ENCODE results near the gene ITFG1.

ITFG1 gene

GRCh38 chr16:47254756-47255155, 206.1 kb downstream of the ITFG1 start:
- H3K4me3 ChIP-seq (replicated peaks; ENCODE audit: low read depth, low read length), result no peak overlapping the region
- TF ChIP-seq CTCF (IDR thresholded peaks at IDR 0.05; ENCODE audit: low read depth, low read length, missing control alignments), result no peak
- no peak for DNase-seq (ENCODE audit: extremely low read depth, low read depth)

- no peak for TF ChIP-seq CTCF (IDR thresholded peaks at IDR 0.05; ENCODE audit: low read depth, low read length, missing control alignments)
- DNase-seq (ENCODE audit: extremely low read depth, low read depth), result no peak
- H3K4me3 ChIP-seq (replicated peaks; ENCODE audit: low read depth, low read length), result no peak overlapping the region
These were observed 209.9 kb downstream of the ITFG1 start for GRCh38 chr16:47250983-47251382.

GRCh38 chr16:47247690-47248089, 213.2 kb downstream of the ITFG1 start:
- TF ChIP-seq CTCF (IDR thresholded peaks at IDR 0.05; ENCODE audit: low read depth, low read length, missing control alignments), result no peak
- DNase-seq (ENCODE audit: extremely low read depth, low read depth), result no peak
- no peak overlapping the region for H3K4me3 ChIP-seq (replicated peaks; ENCODE audit: low read depth, low read length)

- TF ChIP-seq CTCF (IDR thresholded peaks at IDR 0.05; ENCODE audit: low read depth, low read length, missing control alignments), result no peak
- no peak overlapping the region for H3K4me3 ChIP-seq (replicated peaks; ENCODE audit: low read depth, low read length)
- no peak for DNase-seq (ENCODE audit: extremely low read depth, low read depth)
These were observed 216.7 kb downstream of the ITFG1 start for GRCh38 chr16:47244206-47244605.

- no peak for TF ChIP-seq CTCF (IDR thresholded peaks at IDR 0.05; ENCODE audit: low read depth, low read length, missing control alignments)
- H3K4me3 ChIP-seq (replicated peaks; ENCODE audit: low read depth, low read length), result no peak overlapping the region
- no peak for DNase-seq (ENCODE audit: extremely low read depth, low read depth)
These were observed 219.8 kb downstream of the ITFG1 start for GRCh38 chr16:47241061-47241460.

- TF ChIP-seq CTCF (IDR thresholded peaks at IDR 0.05; ENCODE audit: low read depth, low read length, missing control alignments), result no peak
- no peak for DNase-seq (ENCODE audit: extremely low read depth, low read depth)
These were observed 224.1 kb downstream of the ITFG1 start for GRCh38 chr16:47236716-47237115.

GRCh38 chr16:47230296-47230695, 230.6 kb downstream of the ITFG1 start:
- DNase-seq (ENCODE audit: extremely low read depth, low read depth), result no peak
- no peak for TF ChIP-seq CTCF (IDR thresholded peaks at IDR 0.05; ENCODE audit: low read depth, low read length, missing control alignments)
- no peak overlapping the region for H3K4me3 ChIP-seq (replicated peaks; ENCODE audit: low read depth, low read length)

More at GRCh38 chr16:47236716-47237115, 224.1 kb downstream of the ITFG1 start:
- no peak overlapping the region for H3K4me3 ChIP-seq (replicated peaks; ENCODE audit: low read depth, low read length)

Measured in HFF-Myc (cell line).